CD14-positive monocyte (primary cell): Measurements from ENCODE around the gene MACROD2. TPM values are rescaled to one million over a fixed set of nuclear protein-coding genes. Genes with fewer than 3 reads are reported as not detected.

ENCODE experiments used
- DNase-seq, 3 donors: peaks; one replicate each; pipeline ENCODE4 v3.0.0-alpha.2; 2011 to 2022
- H2AFZ ChIP-seq: 2 replicates; pipeline ENCODE4 v1.6.0; 2012; ENCODE audit warnings: mild to moderate bottlenecking, low read depth, low read length, inconsistent platforms; ENCODE audit not compliant: insufficient read depth, poor library complexity, severe bottlenecking
- H3K27ac ChIP-seq, 2 donors: 1 replicate in 1 of 2; 2 replicates in 1 of 2; pipeline ENCODE4 v1.5.1; 2012 to 2013; ENCODE audit warnings: low read length in 2 of 2, control low read depth in 1 of 2, inconsistent platforms in 1 of 2, low read depth in 1 of 2, mild to moderate bottlenecking in 1 of 2
- H3K27me3 ChIP-seq, 2 donors: one replicate each; pipeline versions ENCODE4 v1.6.0 to v1.6.1; 2011 to 2013; ENCODE audit warnings: low read length in 2 of 2; ENCODE audit not compliant: control insufficient read depth in 2 of 2, insufficient read depth in 2 of 2
- H3K36me3 ChIP-seq, 2 donors: replicated peaks in 1 of 2; 1 replicate in 1 of 2; 2 replicates in 1 of 2; pipeline versions ENCODE4 v1.5.1 to v1.6.1; 2012 to 2013; ENCODE audit warnings: low read length in 2 of 2, control low read depth in 1 of 2, inconsistent platforms in 1 of 2, mild to moderate bottlenecking in 1 of 2; ENCODE audit not compliant: insufficient read depth in 2 of 2, control insufficient read depth in 1 of 2
- H3K4me1 ChIP-seq, 2 donors: 1 replicate in 1 of 2; 2 replicates in 1 of 2; pipeline versions ENCODE4 v1.5.1 to v1.6.1; 2012 to 2013; ENCODE audit warnings: low read length in 2 of 2, control low read depth in 1 of 2, inconsistent platforms in 1 of 2, mild to moderate bottlenecking in 1 of 2, moderate library complexity in 1 of 2; ENCODE audit not compliant: insufficient read depth in 2 of 2, control insufficient read depth in 1 of 2
- H3K4me2 ChIP-seq: replicated peaks from 2 replicates; pipeline ENCODE3; 2012; ENCODE audit warnings: low read length, moderate library complexity, mild to moderate bottlenecking; ENCODE audit not compliant: poor library complexity, severe bottlenecking; ENCODE audit errors: extremely low read depth
- H3K4me3 ChIP-seq, 3 experiments: fragments of 200-600 bp in 1 of 3; sonication (generic) in 1 of 3; replicated peaks in 1 of 3; 1 replicate in 2 of 3; 2 replicates in 1 of 3; pipeline ENCODE4 v1.5.1; 2011 to 2013; ENCODE audit warnings: low read length in 3 of 3, mild to moderate bottlenecking in 3 of 3, control low read depth in 2 of 3, low read depth in 2 of 3, inconsistent platforms in 1 of 3, moderate library complexity in 1 of 3
- H3K79me2 ChIP-seq: 2 replicates; pipeline ENCODE4 v1.6.0; 2012; ENCODE audit warnings: mild to moderate bottlenecking, control low read depth, inconsistent platforms, low read length, moderate library complexity; ENCODE audit not compliant: insufficient read depth
- H3K9ac ChIP-seq: 2 replicates; pipeline ENCODE4 v1.6.0; 2017; ENCODE audit warnings: low read length, mild to moderate bottlenecking; ENCODE audit not compliant: insufficient read depth, poor library complexity, severe bottlenecking
- H3K9me3 ChIP-seq, 2 donors: replicated peaks in 1 of 2; 1 replicate in 1 of 2; 2 replicates in 1 of 2; pipeline versions ENCODE4 v1.5.1 to v1.6.1; 2012 to 2013; ENCODE audit warnings: low read length in 2 of 2, control low read depth in 1 of 2; ENCODE audit not compliant: control insufficient read depth in 1 of 2, insufficient read depth in 1 of 2
- H4K20me1 ChIP-seq: 2 replicates; pipeline ENCODE4 v1.6.0; 2012; ENCODE audit warnings: mild to moderate bottlenecking, low read length, control low read depth, moderate library complexity; ENCODE audit not compliant: insufficient read depth
- H3K27ac Mint-ChIP-seq, 7 donors: one replicate each; pipeline ENCODE4 v1.8.0; 2020; ENCODE audit warnings: mild to moderate bottlenecking in 7 of 7, mixed read lengths in 7 of 7, moderate library complexity in 6 of 7, inconsistent platforms in 2 of 7
- H3K27me3 Mint-ChIP-seq, 3 donors: one replicate each; pipeline ENCODE4 v1.8.0; 2021 to 2022; ENCODE audit warnings: low read depth in 3 of 3, mild to moderate bottlenecking in 3 of 3, mixed read lengths in 3 of 3, moderate library complexity in 3 of 3, inconsistent platforms in 1 of 3
- H3K36me3 Mint-ChIP-seq, 2 donors: one replicate each; pipeline ENCODE4 v1.8.0; 2020; ENCODE audit warnings: mixed read lengths in 2 of 2, inconsistent platforms in 1 of 2, mild to moderate bottlenecking in 1 of 2
- H3K4me1 Mint-ChIP-seq: one replicate; pipeline ENCODE4 v1.8.0; 2020; ENCODE audit warnings: mild to moderate bottlenecking, mixed read lengths
- H3K4me3 Mint-ChIP-seq, 2 donors: one replicate each; pipeline ENCODE4 v1.8.0; 2020; ENCODE audit warnings: mild to moderate bottlenecking in 2 of 2, mixed read lengths in 2 of 2, moderate library complexity in 1 of 2
- H3K9me3 Mint-ChIP-seq, 7 donors: one replicate each; pipeline ENCODE4 v1.8.0; 2020 to 2022; ENCODE audit warnings: mixed read lengths in 7 of 7, mild to moderate bottlenecking in 6 of 7, moderate library complexity in 6 of 7, inconsistent platforms in 2 of 7
- WGBS: methylation state at CpG from one replicate; pipeline ENCODE4 v1.1.5; 2013; ENCODE audit warnings: missing lambda C conversion rate; ENCODE audit not compliant: insufficient coverage; 5-methylcytosine and 5-hydroxymethylcytosine counted together
- intact Hi-C, 2 donors: fragments of 100-400 bp; cut with micrococcal nuclease; formaldehyde crosslinking; loops; one replicate each; pipeline versions ENCODE4 v1.15.0 to v1.15.1; 2023
- polyA plus RNA-seq, 3 donors: library from polyadenylated mRNA; depleted of rRNA in 1 of 3; unstranded in 2 of 3; stranded (reverse) in 1 of 3; fragments of 300-500 nt in 2 of 3; fragments of >200 nt in 1 of 3; fragmentation: Illumina TruSeq in 2 of 3; gene quantifications; 1 replicate in 2 of 3; 2 replicates in 1 of 3; pipeline ENCODE4 v1.2.3, GENCODE V29; 2012 to 2021
- TF ChIP-seq, protein P1 (sequence below): fragments of 200-600 bp; IDR thresholded peaks from one replicate; pipeline ENCODE4 v1.8.0; 2022; ENCODE audit warnings: antibody characterized with exemption, mild to moderate bottlenecking

MACROD2 gene
- polyA plus RNA-seq, 3 donors = 0.23 TPM; not detected in 2

DNA sequence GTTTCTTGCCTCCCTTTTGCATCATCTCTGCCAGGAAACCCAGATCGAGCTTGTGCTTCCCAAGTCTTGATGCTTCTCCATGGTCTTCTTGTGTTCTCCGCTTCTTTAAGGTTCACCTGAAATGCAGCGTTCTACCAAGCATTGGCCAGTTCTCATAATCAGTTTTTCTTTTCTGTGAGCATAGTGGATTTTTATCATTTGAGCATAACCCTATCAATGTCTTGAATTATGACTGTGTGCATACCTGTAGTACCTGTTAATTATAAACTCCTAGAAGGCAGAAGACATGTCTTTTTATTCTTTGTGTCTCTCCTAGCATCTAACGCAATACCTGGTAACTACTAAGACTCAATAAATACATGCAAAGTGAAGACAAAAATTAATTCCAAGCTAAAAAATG is 1146.5 kb downstream of the MACROD2 start:
- H3K27ac ChIP-seq = no peak overlapping the region
- intact Hi-C loops = no loop called here
- no peaks in the 10 kb centered on the region for H3K79me2 ChIP-seq

DNA sequence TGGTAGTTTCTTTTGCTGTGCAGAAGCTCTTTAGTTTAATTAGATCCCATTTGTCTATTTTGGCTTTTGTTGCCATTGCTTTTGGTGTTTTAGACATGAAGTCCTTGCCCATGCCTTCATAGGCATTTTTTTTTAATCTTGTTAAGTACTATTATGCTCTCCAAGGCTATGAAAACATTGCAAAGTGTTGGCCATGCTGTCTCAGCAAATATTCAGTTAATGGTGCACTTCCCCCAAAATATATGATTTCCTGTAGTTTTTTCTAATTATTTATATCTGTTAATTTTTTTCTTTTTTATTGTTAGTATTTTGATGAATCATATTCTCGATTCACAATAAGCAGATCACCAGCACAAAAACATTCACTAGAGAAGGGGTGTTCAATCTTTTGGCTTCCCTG is 1148.2 kb downstream of the MACROD2 start:
- no CpG with 5 or more reads among the region's 1 CpG for WGBS

More for the DNA sequence above, 1146.5 kb downstream of the MACROD2 start:
- Histone ChIP-seq H3K4me1 (no peaks in the 10 kb centered on the region), H3K36me3 (no peaks in the 10 kb centered on the region), H3K4me2 (no peak overlapping the region), H3K9me3 (no peaks in the 10 kb centered on the region), H2AFZ (no peak overlapping the region), H3K9ac (no peak overlapping the region), H3K27me3 (no peaks in the 10 kb centered on the region), H4K20me1 (no peaks in the 10 kb centered on the region), H3K4me3 (no peak overlapping the region)
- TF ChIP-seq, protein P1, sequence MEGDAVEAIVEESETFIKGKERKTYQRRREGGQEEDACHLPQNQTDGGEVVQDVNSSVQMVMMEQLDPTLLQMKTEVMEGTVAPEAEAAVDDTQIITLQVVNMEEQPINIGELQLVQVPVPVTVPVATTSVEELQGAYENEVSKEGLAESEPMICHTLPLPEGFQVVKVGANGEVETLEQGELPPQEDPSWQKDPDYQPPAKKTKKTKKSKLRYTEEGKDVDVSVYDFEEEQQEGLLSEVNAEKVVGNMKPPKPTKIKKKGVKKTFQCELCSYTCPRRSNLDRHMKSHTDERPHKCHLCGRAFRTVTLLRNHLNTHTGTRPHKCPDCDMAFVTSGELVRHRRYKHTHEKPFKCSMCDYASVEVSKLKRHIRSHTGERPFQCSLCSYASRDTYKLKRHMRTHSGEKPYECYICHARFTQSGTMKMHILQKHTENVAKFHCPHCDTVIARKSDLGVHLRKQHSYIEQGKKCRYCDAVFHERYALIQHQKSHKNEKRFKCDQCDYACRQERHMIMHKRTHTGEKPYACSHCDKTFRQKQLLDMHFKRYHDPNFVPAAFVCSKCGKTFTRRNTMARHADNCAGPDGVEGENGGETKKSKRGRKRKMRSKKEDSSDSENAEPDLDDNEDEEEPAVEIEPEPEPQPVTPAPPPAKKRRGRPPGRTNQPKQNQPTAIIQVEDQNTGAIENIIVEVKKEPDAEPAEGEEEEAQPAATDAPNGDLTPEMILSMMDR = no peak
- no peaks in the 10 kb centered on the region for H3K27me3 Mint-ChIP-seq
- no peaks in the 10 kb centered on the region for H3K4me1 Mint-ChIP-seq
- no peak for DNase-seq
- H3K9me3 Mint-ChIP-seq = peaks cover 0 to 8% (median 2%) of the 10 kb centered on the region in 7 donors
- WGBS = 90% methylated on average over 2 of the region's 4 CpGs
- no peaks in the 10 kb centered on the region for H3K36me3 Mint-ChIP-seq
- H3K4me3 Mint-ChIP-seq = no peak overlapping the region
- H3K27ac Mint-ChIP-seq = no peak overlapping the region

More for the DNA sequence above, 1148.2 kb downstream of the MACROD2 start:
- H4K20me1 ChIP-seq = no peaks in the 10 kb centered on the region
- H3K4me1 Mint-ChIP-seq = no peaks in the 10 kb centered on the region
- no peaks in the 10 kb centered on the region for H3K9me3 ChIP-seq
- H3K27ac Mint-ChIP-seq = no peak overlapping the region
- no peaks in the 10 kb centered on the region for H3K79me2 ChIP-seq
- H3K27ac ChIP-seq = no peak overlapping the region
- H3K9ac ChIP-seq = no peak overlapping the region
- H3K4me3 ChIP-seq = no peak overlapping the region
- H3K4me2 ChIP-seq = no peak overlapping the region
- no peaks in the 10 kb centered on the region for H3K36me3 Mint-ChIP-seq
- peaks cover 0 to 8% (median 2%) of the 10 kb centered on the region in 7 donors for H3K9me3 Mint-ChIP-seq
- H3K27me3 ChIP-seq = no peaks in the 10 kb centered on the region
- TF ChIP-seq, protein P1 = no peak
- H3K4me1 ChIP-seq = no peaks in the 10 kb centered on the region
- intact Hi-C loops = no loop called here
- DNase-seq = no peak
- no peaks in the 10 kb centered on the region for H3K36me3 ChIP-seq
- no peaks in the 10 kb centered on the region for H3K27me3 Mint-ChIP-seq
- H3K4me3 Mint-ChIP-seq = no peak overlapping the region
- H2AFZ ChIP-seq = no peak overlapping the region
